Liver (tissue), 9 donors: ENCODE measurements around the gene ADAMTS5. TPM values are rescaled to one million over a fixed set of nuclear protein-coding genes. Genes with fewer than 3 reads are reported as not detected.

Experiments
- DNase-seq: peaks from one replicate; pipeline ENCODE4 v3.0.0-alpha.2; 2017; ENCODE audit warnings: low spot score
- H3K27ac ChIP-seq, 2 donors: one replicate each; pipeline ENCODE4 v1.7.0; 2013; ENCODE audit warnings: inconsistent platforms in 2 of 2, low read length in 2 of 2, control low read depth in 1 of 2, low read depth in 1 of 2, mild to moderate bottlenecking in 1 of 2
- H3K27me3 ChIP-seq, 4 donors: one replicate each; pipeline versions ENCODE4 v1.6.1 to v1.7.0; 2013; ENCODE audit warnings: low read length in 3 of 4, inconsistent platforms in 1 of 4, mild to moderate bottlenecking in 1 of 4, moderate library complexity in 1 of 4; ENCODE audit not compliant: control insufficient read depth in 4 of 4, insufficient read depth in 4 of 4
- H3K36me3 ChIP-seq, 4 donors: one replicate each; pipeline versions ENCODE4 v1.6.1 to v1.7.0; 2013; ENCODE audit warnings: low read length in 3 of 4, mild to moderate bottlenecking in 3 of 4, low read depth in 1 of 4, moderate library complexity in 1 of 4; ENCODE audit not compliant: control insufficient read depth in 4 of 4, insufficient read depth in 3 of 4
- H3K4me1 ChIP-seq, 4 donors: one replicate each; pipeline versions ENCODE4 v1.6.1 to v1.7.0; 2013; ENCODE audit warnings: low read length in 3 of 4, mild to moderate bottlenecking in 3 of 4, moderate library complexity in 1 of 4; ENCODE audit not compliant: control insufficient read depth in 4 of 4, insufficient read depth in 4 of 4
- H3K4me3 ChIP-seq, 3 donors: one replicate each; pipeline versions ENCODE4 v1.6.1 to v1.7.0; 2013; ENCODE audit warnings: low read length in 3 of 3, control low read depth in 1 of 3, low read depth in 1 of 3, mild to moderate bottlenecking in 1 of 3
- H3K9ac ChIP-seq, 2 donors: one replicate each; pipeline ENCODE4 v1.7.0; 2013; ENCODE audit warnings: low read length in 2 of 2, mild to moderate bottlenecking in 2 of 2, moderate library complexity in 2 of 2, control low read depth in 1 of 2, low read depth in 1 of 2
- H3K9me3 ChIP-seq, 4 donors: one replicate each; pipeline versions ENCODE4 v1.6.1 to v1.7.0; 2013; ENCODE audit warnings: low read length in 3 of 4; ENCODE audit not compliant: control insufficient read depth in 4 of 4
- ATF3 ChIP-seq: IDR thresholded peaks from 2 replicates; pipeline ENCODE4 v1.6.1; 2016; ENCODE audit warnings: antibody characterized with exemption
- CTCF ChIP-seq: fragments of 150-350 bp; IDR thresholded peaks from 2 replicates; pipeline ENCODE4 v1.5.1; 2017; ENCODE audit warnings: improper control_type of control experiment, low read depth, low read length; ENCODE audit not compliant: missing input control
- EGR1 ChIP-seq, 2 donors: IDR thresholded peaks; 2 replicates each; pipeline ENCODE4 v1.6.1; 2016 to 2018; ENCODE audit warnings: antibody characterized with exemption in 2 of 2, low read depth in 2 of 2
- FOXA1 ChIP-seq: IDR thresholded peaks from 2 replicates; pipeline ENCODE4 v1.6.1; 2016; ENCODE audit warnings: antibody characterized with exemption
- FOXA2 ChIP-seq: IDR thresholded peaks from 2 replicates; pipeline ENCODE4 v1.6.1; 2016; ENCODE audit warnings: antibody characterized with exemption
- GABPA ChIP-seq, 2 donors: IDR thresholded peaks in 1 of 2; conservative IDR thresholded peaks in 1 of 2; 2 replicates each; pipeline ENCODE4 v1.6.1; 2016; ENCODE audit warnings: antibody characterized with exemption in 2 of 2, mild to moderate bottlenecking in 1 of 2, moderate library complexity in 1 of 2
- HNF4A ChIP-seq, 2 donors: conservative IDR thresholded peaks; 2 replicates each; pipeline ENCODE4 v1.6.1; 2016; ENCODE audit warnings: antibody characterized with exemption in 2 of 2, mild to moderate bottlenecking in 2 of 2
- HNF4G ChIP-seq: IDR thresholded peaks from 2 replicates; pipeline ENCODE4 v1.6.1; 2016; ENCODE audit warnings: antibody characterized with exemption
- JUND ChIP-seq, 2 donors: IDR thresholded peaks; 2 replicates each; pipeline ENCODE4 v1.6.1; 2016; ENCODE audit warnings: antibody characterized with exemption in 2 of 2
- MAX ChIP-seq: IDR thresholded peaks from 2 replicates; pipeline ENCODE4 v1.6.1; 2016; ENCODE audit warnings: antibody characterized with exemption
- NR2F2 ChIP-seq: IDR thresholded peaks from 2 replicates; pipeline ENCODE4 v1.6.1; 2016; ENCODE audit warnings: antibody characterized with exemption
- RAD21 ChIP-seq, 2 donors: IDR thresholded peaks; 2 replicates each; pipeline ENCODE4 v1.6.1; 2016; ENCODE audit warnings: antibody characterized with exemption in 2 of 2, mild to moderate bottlenecking in 2 of 2
- REST ChIP-seq: IDR thresholded peaks from 2 replicates; pipeline ENCODE4 v1.6.1; 2016; ENCODE audit warnings: antibody characterized with exemption, mild to moderate bottlenecking
- RXRA ChIP-seq, 2 donors: IDR thresholded peaks; 2 replicates each; pipeline ENCODE4 v1.6.1; 2017 to 2018; ENCODE audit warnings: antibody characterized with exemption in 2 of 2, mild to moderate bottlenecking in 1 of 2
- SP1 ChIP-seq: IDR thresholded peaks from 2 replicates; pipeline ENCODE4 v1.6.1; 2018; ENCODE audit warnings: antibody characterized with exemption, mild to moderate bottlenecking
- TAF1 ChIP-seq: conservative IDR thresholded peaks from 2 replicates; pipeline ENCODE4 v1.6.1; 2016; ENCODE audit warnings: antibody characterized with exemption, mild to moderate bottlenecking
- YY1 ChIP-seq: IDR thresholded peaks from 2 replicates; pipeline ENCODE4 v1.6.1; 2016; ENCODE audit warnings: antibody characterized with exemption, mild to moderate bottlenecking
- ZBTB33 ChIP-seq: IDR thresholded peaks from 2 replicates; pipeline ENCODE4 v1.6.1; 2016; ENCODE audit warnings: antibody characterized with exemption
- WGBS: extraction: QIAGEN DNeasy Blood & Tissue Kit; methylation state at CpG from one replicate; pipeline ENCODE4 v1.1.7; 2013; 5-methylcytosine and 5-hydroxymethylcytosine counted together
- polyA plus RNA-seq, 2 donors: library from polyadenylated mRNA; stranded (reverse) in 1 of 2; unstranded in 1 of 2; fragments of 200-250 nt in 1 of 2; fragments of >200 nt in 1 of 2; fragmentation: Nextera tagmentation in 1 of 2; extraction: Ambion mirVana in 1 of 2; gene quantifications; one replicate each; pipeline versions ENCODE4 v1.2.1 to v1.2.3, GENCODE V29; 2013 to 2015
- total RNA-seq, 2 donors: library from RNA; depleted of rRNA; stranded (reverse); fragments of >200 nt; gene quantifications; one replicate each; pipeline ENCODE4 v1.2.3, GENCODE V29; 2014
- donor health status: healthy.
- donor health status: healthy.
- donor health status: healthy.
- donor health status: healthy.
- donor health status: healthy.

ADAMTS5 gene
- total and polyA plus RNA-seq, 4 donors = 0.43 to 2.5 (median 0.70) TPM

GRCh38 chr21:26958788-26959187 lies 8.1 kb downstream of the ADAMTS5 start:
- TF ChIP-seq RAD21 (IDR thresholded peaks at IDR 0.05) (no peak), CTCF (no peak), FOXA2 (no peak), ATF3 (no peak), HNF4A (conservative IDR thresholded peaks at IDR 0.05) (no peak), HNF4G (no peak), REST (no peak), SP1 (no peak), MAX (no peak), NR2F2 (no peak), ZBTB33 (no peak), FOXA1 (no peak), YY1 (no peak), RXRA (IDR thresholded peaks at IDR 0.05) (no peak), EGR1 (IDR thresholded peaks at IDR 0.05; ENCODE audit: low read depth in 2 of 2) (no peak), TAF1 (no peak), GABPA (IDR thresholded peaks at IDR 0.05 in 1 of 2, conservative IDR thresholded peaks at IDR 0.05 in 1 of 2) (no peak), JUND (IDR thresholded peaks at IDR 0.05) (no peak)
- H3K9ac ChIP-seq = no peak overlapping the region
- H3K4me1 ChIP-seq = peaks cover 0 to 10% (median 4%) of the 10 kb centered on the region in 4 donors
- no peaks in the 10 kb centered on the region for H3K27me3 ChIP-seq
- no peaks in the 10 kb centered on the region for H3K36me3 ChIP-seq
- no peak for DNase-seq
- no peaks in the 10 kb centered on the region for H3K9me3 ChIP-seq
- WGBS = 67% methylated on average over 2 of the region's 2 CpGs
- H3K4me3 ChIP-seq = no peak overlapping the region
- no peak overlapping the region for H3K27ac ChIP-seq
